ENCODE measurements around the gene SLC5A12.

SLC5A12 gene

GRCh38 chr11:26721948-26722475, at the start of gene SLC5A12:
Gene SLC5A12 (minus strand): TSS chr11:26722060. CDS start chr11:26721714, 346 bp downstream.
- TF ChIP-seq, protein P1, sequence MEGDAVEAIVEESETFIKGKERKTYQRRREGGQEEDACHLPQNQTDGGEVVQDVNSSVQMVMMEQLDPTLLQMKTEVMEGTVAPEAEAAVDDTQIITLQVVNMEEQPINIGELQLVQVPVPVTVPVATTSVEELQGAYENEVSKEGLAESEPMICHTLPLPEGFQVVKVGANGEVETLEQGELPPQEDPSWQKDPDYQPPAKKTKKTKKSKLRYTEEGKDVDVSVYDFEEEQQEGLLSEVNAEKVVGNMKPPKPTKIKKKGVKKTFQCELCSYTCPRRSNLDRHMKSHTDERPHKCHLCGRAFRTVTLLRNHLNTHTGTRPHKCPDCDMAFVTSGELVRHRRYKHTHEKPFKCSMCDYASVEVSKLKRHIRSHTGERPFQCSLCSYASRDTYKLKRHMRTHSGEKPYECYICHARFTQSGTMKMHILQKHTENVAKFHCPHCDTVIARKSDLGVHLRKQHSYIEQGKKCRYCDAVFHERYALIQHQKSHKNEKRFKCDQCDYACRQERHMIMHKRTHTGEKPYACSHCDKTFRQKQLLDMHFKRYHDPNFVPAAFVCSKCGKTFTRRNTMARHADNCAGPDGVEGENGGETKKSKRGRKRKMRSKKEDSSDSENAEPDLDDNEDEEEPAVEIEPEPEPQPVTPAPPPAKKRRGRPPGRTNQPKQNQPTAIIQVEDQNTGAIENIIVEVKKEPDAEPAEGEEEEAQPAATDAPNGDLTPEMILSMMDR (IDR thresholded peaks at IDR 0.05; ENCODE audit: low read depth, low read length): no peak
- DNase-seq (ENCODE audit: extremely low read depth, low read depth): no peak

DNA sequence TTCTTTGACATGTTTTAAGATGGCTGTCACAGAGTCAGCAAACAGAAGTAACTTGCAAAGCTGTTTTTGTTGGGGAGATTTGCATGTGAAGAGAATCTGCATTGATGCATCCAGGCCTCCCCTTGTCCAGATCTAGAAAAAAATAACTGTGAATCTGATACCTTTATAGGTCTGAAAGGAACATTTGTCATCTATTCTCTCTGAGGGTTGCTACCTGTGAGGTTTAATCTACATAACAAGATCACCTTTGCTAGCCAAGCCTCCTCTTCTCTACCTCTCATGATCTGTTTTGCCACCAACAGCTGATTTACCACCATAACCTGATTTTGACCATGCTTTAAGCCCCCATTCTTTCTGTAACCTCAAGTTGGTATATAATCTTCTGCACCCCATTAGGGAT, 47.2 kb upstream of the SLC5A12 start:
- no peak for DNase-seq (ENCODE audit: extremely low read depth, low read depth)
- TF ChIP-seq, protein P1 (IDR thresholded peaks at IDR 0.05; ENCODE audit: low read depth, low read length): no peak

- DNase-seq (ENCODE audit: extremely low read depth, low read depth): no peak
- TF ChIP-seq, protein P1 (IDR thresholded peaks at IDR 0.05; ENCODE audit: low read depth, low read length): no peak
Observed at GRCh38 chr11:26767060-26767459, 45.2 kb upstream of the SLC5A12 start.

GRCh38 chr11:26765323-26765722, 43.5 kb upstream of the SLC5A12 start:
- DNase-seq (ENCODE audit: extremely low read depth, low read depth): no peak

GRCh38 chr11:26764825-26765224, 43.0 kb upstream of the SLC5A12 start:
- no peak for DNase-seq (ENCODE audit: extremely low read depth, low read depth)
- TF ChIP-seq, protein P1 (IDR thresholded peaks at IDR 0.05; ENCODE audit: low read depth, low read length): no peak

More at GRCh38 chr11:26765323-26765722, 43.5 kb upstream of the SLC5A12 start:
- TF ChIP-seq, protein P1 (IDR thresholded peaks at IDR 0.05; ENCODE audit: low read depth, low read length): no peak

DNA sequence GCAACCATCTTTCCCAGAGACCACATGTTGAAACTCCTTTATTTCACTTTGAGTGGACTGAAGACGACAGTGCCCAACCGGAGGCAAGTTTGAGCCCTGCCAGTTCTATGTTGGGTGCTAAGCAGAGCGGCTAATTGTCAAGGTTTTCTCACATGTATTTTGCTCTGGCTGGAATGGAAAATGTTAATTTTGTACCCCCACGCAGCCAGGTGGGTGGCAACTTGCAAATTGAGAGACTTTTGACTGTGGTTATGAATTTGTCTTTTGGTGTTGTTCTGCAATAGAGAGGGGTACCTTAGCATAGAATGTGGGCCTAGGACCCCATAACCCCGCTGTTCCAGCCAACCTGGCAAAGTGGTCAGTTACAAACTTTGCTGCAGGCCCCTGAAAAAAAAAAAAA, 42.5 kb upstream of the SLC5A12 start:
- DNase-seq (ENCODE audit: extremely low read depth, low read depth): no peak
- TF ChIP-seq, protein P1 (IDR thresholded peaks at IDR 0.05; ENCODE audit: low read depth, low read length): no peak

GRCh38 chr11:26762089-26762488, 40.2 kb upstream of the SLC5A12 start:
- TF ChIP-seq, protein P1 (IDR thresholded peaks at IDR 0.05; ENCODE audit: low read depth, low read length): no peak
- no peak for DNase-seq (ENCODE audit: extremely low read depth, low read depth)
